Measurements from ENCODE around the gene RNU5D-1. TPM values are rescaled to one million over a fixed set of nuclear protein-coding genes. Genes with fewer than 3 reads are reported as not detected.

Gene RNU5D-1
- total and polyA plus RNA-seq, 10 of the 15 experiments (the other 5 are each of a cell fraction or from before 2014, with no cell fraction given): not detected

DNA sequence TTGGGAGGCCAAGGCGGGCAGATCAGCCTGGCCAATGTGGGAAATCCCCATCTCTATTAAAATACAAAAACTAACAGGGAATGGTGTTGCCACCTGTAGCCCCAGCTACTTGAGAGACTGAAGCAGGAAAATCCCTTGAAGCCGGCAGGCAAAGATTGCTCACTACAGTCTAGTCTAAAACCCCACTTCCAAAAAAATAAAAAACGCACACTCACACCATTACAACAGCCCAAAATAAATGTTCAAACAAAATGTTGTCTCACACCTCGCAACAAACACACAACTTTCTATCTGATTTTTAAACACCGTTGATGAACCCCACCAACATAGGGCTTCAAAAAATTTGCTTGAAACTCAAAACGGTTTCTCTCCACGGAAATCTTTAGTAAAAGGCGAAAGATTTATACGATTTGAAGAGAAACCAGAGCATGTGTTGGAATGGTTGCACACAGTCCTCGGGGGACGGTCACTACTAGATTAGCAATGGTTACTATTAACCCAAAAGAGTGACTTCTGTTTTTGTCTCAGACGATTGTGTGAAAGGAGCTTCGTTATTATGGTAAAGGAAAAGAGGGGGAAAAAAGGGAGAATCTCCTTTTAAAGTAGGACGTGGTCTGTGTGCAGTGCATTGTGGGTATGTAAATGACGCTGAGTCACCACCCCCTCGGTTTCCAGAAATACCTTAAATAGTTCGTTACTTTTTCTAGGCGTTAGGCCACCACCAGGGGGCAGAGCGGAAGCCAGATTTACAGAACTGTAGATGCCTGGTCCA, at the start of gene RNU5D-1 (continued):
- TF ChIP-seq, protein P1, sequence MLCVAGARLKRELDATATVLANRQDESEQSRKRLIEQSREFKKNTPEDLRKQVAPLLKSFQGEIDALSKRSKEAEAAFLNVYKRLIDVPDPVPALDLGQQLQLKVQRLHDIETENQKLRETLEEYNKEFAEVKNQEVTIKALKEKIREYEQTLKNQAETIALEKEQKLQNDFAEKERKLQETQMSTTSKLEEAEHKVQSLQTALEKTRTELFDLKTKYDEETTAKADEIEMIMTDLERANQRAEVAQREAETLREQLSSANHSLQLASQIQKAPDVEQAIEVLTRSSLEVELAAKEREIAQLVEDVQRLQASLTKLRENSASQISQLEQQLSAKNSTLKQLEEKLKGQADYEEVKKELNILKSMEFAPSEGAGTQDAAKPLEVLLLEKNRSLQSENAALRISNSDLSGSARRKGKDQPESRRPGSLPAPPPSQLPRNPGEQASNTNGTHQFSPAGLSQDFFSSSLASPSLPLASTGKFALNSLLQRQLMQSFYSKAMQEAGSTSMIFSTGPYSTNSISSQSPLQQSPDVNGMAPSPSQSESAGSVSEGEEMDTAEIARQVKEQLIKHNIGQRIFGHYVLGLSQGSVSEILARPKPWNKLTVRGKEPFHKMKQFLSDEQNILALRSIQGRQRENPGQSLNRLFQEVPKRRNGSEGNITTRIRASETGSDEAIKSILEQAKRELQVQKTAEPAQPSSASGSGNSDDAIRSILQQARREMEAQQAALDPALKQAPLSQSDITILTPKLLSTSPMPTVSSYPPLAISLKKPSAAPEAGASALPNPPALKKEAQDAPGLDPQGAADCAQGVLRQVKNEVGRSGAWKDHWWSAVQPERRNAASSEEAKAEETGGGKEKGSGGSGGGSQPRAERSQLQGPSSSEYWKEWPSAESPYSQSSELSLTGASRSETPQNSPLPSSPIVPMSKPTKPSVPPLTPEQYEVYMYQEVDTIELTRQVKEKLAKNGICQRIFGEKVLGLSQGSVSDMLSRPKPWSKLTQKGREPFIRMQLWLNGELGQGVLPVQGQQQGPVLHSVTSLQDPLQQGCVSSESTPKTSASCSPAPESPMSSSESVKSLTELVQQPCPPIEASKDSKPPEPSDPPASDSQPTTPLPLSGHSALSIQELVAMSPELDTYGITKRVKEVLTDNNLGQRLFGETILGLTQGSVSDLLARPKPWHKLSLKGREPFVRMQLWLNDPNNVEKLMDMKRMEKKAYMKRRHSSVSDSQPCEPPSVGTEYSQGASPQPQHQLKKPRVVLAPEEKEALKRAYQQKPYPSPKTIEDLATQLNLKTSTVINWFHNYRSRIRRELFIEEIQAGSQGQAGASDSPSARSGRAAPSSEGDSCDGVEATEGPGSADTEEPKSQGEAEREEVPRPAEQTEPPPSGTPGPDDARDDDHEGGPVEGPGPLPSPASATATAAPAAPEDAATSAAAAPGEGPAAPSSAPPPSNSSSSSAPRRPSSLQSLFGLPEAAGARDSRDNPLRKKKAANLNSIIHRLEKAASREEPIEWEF (IDR thresholded peaks at IDR 0.05; ENCODE audit: insufficient replicate concordance, low read depth, low read length): no peak
- TF ChIP-seq, protein P2, sequence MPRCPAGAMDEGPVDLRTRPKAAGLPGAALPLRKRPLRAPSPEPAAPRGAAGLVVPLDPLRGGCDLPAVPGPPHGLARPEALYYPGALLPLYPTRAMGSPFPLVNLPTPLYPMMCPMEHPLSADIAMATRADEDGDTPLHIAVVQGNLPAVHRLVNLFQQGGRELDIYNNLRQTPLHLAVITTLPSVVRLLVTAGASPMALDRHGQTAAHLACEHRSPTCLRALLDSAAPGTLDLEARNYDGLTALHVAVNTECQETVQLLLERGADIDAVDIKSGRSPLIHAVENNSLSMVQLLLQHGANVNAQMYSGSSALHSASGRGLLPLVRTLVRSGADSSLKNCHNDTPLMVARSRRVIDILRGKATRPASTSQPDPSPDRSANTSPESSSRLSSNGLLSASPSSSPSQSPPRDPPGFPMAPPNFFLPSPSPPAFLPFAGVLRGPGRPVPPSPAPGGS (IDR thresholded peaks at IDR 0.05; ENCODE audit: borderline replicate concordance, insufficient read depth, low read depth, low read length, poor library complexity, severe bottlenecking): peak; percentile 94
- TF ChIP-seq FOXM1 (IDR thresholded peaks at IDR 0.05; ENCODE audit: low read depth, low read length): peak; percentile 95
- TF ChIP-seq MEF2A (IDR thresholded peaks at IDR 0.05; ENCODE audit: insufficient read depth, low read depth, low read length): peak; percentile 91; the same call in 1 of the 2 replicates
- TF ChIP-seq, protein P3, sequence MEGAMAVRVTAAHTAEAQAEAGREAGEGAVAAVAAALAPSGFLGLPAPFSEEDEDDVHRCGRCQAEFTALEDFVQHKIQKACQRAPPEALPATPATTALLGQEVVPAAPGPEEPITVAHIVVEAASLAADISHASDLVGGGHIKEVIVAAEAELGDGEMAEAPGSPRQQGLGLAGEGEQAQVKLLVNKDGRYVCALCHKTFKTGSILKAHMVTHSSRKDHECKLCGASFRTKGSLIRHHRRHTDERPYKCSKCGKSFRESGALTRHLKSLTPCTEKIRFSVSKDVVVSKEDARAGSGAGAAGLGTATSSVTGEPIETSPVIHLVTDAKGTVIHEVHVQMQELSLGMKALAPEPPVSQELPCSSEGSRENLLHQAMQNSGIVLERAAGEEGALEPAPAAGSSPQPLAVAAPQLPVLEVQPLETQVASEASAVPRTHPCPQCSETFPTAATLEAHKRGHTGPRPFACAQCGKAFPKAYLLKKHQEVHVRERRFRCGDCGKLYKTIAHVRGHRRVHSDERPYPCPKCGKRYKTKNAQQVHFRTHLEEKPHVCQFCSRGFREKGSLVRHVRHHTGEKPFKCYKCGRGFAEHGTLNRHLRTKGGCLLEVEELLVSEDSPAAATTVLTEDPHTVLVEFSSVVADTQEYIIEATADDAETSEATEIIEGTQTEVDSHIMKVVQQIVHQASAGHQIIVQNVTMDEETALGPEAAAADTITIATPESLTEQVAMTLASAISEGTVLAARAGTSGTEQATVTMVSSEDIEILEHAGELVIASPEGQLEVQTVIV (IDR thresholded peaks at IDR 0.05; ENCODE audit: borderline replicate concordance, partially characterized antibody): no peak
- no peak for TF ChIP-seq RCOR1 (conservative IDR thresholded peaks at IDR 0.05; ENCODE audit: low read depth, low read length)
- 0 out of 2 replicates have a peak, but pooled peaks have one; percentile 32 for TF ChIP-seq DPF2 (IDR thresholded peaks at IDR 0.05)
- no peak for TF ChIP-seq NR2C2 (IDR thresholded peaks at IDR 0.05; ENCODE audit: borderline replicate concordance, control insufficient read depth, insufficient read length, low read depth)
- TF ChIP-seq, protein P4, sequence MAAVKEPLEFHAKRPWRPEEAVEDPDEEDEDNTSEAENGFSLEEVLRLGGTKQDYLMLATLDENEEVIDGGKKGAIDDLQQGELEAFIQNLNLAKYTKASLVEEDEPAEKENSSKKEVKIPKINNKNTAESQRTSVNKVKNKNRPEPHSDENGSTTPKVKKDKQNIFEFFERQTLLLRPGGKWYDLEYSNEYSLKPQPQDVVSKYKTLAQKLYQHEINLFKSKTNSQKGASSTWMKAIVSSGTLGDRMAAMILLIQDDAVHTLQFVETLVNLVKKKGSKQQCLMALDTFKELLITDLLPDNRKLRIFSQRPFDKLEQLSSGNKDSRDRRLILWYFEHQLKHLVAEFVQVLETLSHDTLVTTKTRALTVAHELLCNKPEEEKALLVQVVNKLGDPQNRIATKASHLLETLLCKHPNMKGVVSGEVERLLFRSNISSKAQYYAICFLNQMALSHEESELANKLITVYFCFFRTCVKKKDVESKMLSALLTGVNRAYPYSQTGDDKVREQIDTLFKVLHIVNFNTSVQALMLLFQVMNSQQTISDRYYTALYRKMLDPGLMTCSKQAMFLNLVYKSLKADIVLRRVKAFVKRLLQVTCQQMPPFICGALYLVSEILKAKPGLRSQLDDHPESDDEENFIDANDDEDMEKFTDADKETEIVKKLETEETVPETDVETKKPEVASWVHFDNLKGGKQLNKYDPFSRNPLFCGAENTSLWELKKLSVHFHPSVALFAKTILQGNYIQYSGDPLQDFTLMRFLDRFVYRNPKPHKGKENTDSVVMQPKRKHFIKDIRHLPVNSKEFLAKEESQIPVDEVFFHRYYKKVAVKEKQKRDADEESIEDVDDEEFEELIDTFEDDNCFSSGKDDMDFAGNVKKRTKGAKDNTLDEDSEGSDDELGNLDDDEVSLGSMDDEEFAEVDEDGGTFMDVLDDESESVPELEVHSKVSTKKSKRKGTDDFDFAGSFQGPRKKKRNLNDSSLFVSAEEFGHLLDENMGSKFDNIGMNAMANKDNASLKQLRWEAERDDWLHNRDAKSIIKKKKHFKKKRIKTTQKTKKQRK (IDR thresholded peaks at IDR 0.05; ENCODE audit: low read depth, low read length): peak; percentile 58; the same call in 1 of the 2 replicates
- TF ChIP-seq JUND (IDR thresholded peaks at IDR 0.05; ENCODE audit: low read depth, low read length): no peak
- TF ChIP-seq, protein P5, sequence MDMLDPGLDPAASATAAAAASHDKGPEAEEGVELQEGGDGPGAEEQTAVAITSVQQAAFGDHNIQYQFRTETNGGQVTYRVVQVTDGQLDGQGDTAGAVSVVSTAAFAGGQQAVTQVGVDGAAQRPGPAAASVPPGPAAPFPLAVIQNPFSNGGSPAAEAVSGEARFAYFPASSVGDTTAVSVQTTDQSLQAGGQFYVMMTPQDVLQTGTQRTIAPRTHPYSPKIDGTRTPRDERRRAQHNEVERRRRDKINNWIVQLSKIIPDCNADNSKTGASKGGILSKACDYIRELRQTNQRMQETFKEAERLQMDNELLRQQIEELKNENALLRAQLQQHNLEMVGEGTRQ (IDR thresholded peaks at IDR 0.05; ENCODE audit: borderline replicate concordance, low read depth, low read length): no peak
- TF ChIP-seq KDM1A (IDR thresholded peaks at IDR 0.05; ENCODE audit: borderline replicate concordance): no peak
- TF ChIP-seq SREBF2 (IDR thresholded peaks at IDR 0.05; ENCODE audit: low read length): no peak
- no peak for TF ChIP-seq SPI1 (IDR thresholded peaks at IDR 0.05; ENCODE audit: borderline replicate concordance, insufficient read depth, low read depth, low read length)
